NB4 (cell line): ENCODE measurements around the gene FOXE1.

ENCODE experiments used
- CTCF ChIP-seq: IDR thresholded peaks from one replicate; pipeline ENCODE4 v1.5.1; 2012; ENCODE audit warnings: low read depth, low read length
- MYC ChIP-seq: IDR thresholded peaks from 2 replicates; pipeline ENCODE4 v1.6.1; 2011; ENCODE audit warnings: low read depth, low read length
- POLR2A ChIP-seq: IDR thresholded peaks from 2 replicates; pipeline ENCODE4 v1.6.1; 2011; ENCODE audit warnings: mild to moderate bottlenecking; ENCODE audit not compliant: insufficient read length; ENCODE audit errors: extremely low read depth
- TF ChIP-seq, protein P1 (sequence below): IDR thresholded peaks from 2 replicates; pipeline ENCODE4 v1.6.1; 2011; ENCODE audit warnings: low read depth, low read length

DNA sequence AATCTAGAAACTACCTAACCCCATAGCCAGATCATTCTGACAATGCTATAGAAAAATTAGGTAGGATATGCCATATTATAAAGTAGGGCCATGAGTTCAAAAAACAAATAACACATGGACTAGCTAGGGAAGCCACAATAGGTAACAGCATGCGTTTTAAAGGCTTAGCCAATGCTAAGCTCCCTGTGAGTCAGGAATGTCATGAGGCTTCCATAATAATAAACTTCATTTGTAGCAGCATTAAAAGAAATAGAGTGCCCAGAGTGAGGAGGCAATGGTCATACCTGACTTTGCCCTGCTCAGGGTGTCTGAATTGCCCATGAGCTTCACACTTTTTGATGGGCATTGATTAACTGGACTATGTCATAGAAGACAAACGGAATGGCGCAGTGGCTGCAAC is 15.8 kb downstream of the FOXE1 start:
- no peak for TF ChIP-seq CTCF
- TF ChIP-seq POLR2A = no peak
- TF ChIP-seq, protein P1, sequence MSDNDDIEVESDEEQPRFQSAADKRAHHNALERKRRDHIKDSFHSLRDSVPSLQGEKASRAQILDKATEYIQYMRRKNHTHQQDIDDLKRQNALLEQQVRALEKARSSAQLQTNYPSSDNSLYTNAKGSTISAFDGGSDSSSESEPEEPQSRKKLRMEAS = no peak
- TF ChIP-seq MYC = no peak
